Neural cell (in vitro differentiated cells): Measurements from ENCODE around the gene TMCC1. TPM values are rescaled to one million over a fixed set of nuclear protein-coding genes. Genes with fewer than 3 reads are reported as not detected.

Experiments
- H2AFZ ChIP-seq: fragments of 200-600, 300-800 bp; sonication (generic), shearing (Covaris generic); 2 replicates; pipeline ENCODE4 v1.6.0; 2014; ENCODE audit warnings: low read depth, mild to moderate bottlenecking, antibody characterized with exemption, low read length, moderate library complexity
- H3F3A ChIP-seq: fragments of 200-600 bp; shearing (Covaris generic); 2 replicates; pipeline ENCODE4 v1.6.1; 2016; ENCODE audit warnings: mild to moderate bottlenecking, moderate library complexity, mixed read lengths, antibody characterized with exemption, low read length; ENCODE audit not compliant: insufficient read depth, poor library complexity, severe bottlenecking
- H3K27ac ChIP-seq: fragments of 200-600, 300-800 bp; sonication (generic), shearing (Covaris generic); 2 replicates; pipeline ENCODE4 v1.5.1; 2014; ENCODE audit warnings: mild to moderate bottlenecking, low read length, moderate library complexity
- H3K27me3 ChIP-seq: fragments of 300-800, 200-600 bp; sonication (generic), shearing (Covaris generic); 2 replicates; pipeline ENCODE4 v1.6.0; 2014; ENCODE audit warnings: mild to moderate bottlenecking, low read depth, low read length, moderate library complexity; ENCODE audit not compliant: insufficient read depth
- H3K36me3 ChIP-seq: fragments of 300-800, 200-600 bp; sonication (generic), shearing (Covaris generic); 2 replicates; pipeline ENCODE4 v1.5.1; 2014; ENCODE audit warnings: mild to moderate bottlenecking, antibody characterized with exemption, low read length, moderate library complexity; ENCODE audit not compliant: insufficient read depth
- H3K4me2 ChIP-seq: fragments of 300-800, 200-600 bp; sonication (generic), shearing (Covaris generic); 2 replicates; pipeline ENCODE4 v1.6.0; 2014; ENCODE audit warnings: mild to moderate bottlenecking, low read length
- H3K4me3 ChIP-seq: fragments of 300-800, 200-600 bp; sonication (generic), shearing (Covaris generic); 2 replicates; pipeline ENCODE4 v1.5.1; 2014; ENCODE audit warnings: mild to moderate bottlenecking, low read length, moderate library complexity
- H3K79me2 ChIP-seq: fragments of 200-600 bp; shearing (Covaris generic); replicated peaks from 2 replicates; pipeline ENCODE4 v1.6.0; 2014; ENCODE audit warnings: mild to moderate bottlenecking, low read length, moderate library complexity; ENCODE audit not compliant: insufficient read depth
- H3K9ac ChIP-seq: fragments of 300-800, 200-600 bp; sonication (generic), shearing (Covaris generic); 2 replicates; pipeline ENCODE4 v1.6.1; 2016; ENCODE audit warnings: mild to moderate bottlenecking, low read length, mixed read lengths
- H3K9me2 ChIP-seq: fragments of 200-600 bp; shearing (Covaris generic); 2 replicates; pipeline ENCODE4 v1.6.1; 2016; ENCODE audit warnings: mild to moderate bottlenecking, low read length, mixed read lengths; ENCODE audit not compliant: insufficient read depth
- H3K9me3 ChIP-seq: fragments of 200-600, 300-800 bp; sonication (generic), shearing (Covaris generic); 2 replicates; pipeline ENCODE4 v1.6.1; 2016; ENCODE audit warnings: mild to moderate bottlenecking, mixed run types, low read length, moderate library complexity, mixed read lengths
- H4K20me1 ChIP-seq: fragments of 200-600 bp; shearing (Covaris generic); 2 replicates; pipeline ENCODE4 v1.6.1; 2016; ENCODE audit warnings: mild to moderate bottlenecking, mixed run types; ENCODE audit not compliant: insufficient read depth
- CTCF ChIP-seq: fragments of 450-650 bp; IDR thresholded peaks from 2 replicates; pipeline ENCODE4 v1.5.1; 2014; ENCODE audit warnings: antibody characterized with exemption, mild to moderate bottlenecking, moderate library complexity; ENCODE audit not compliant: poor library complexity, severe bottlenecking
- EP300 ChIP-seq: fragments of 450-650 bp; conservative IDR thresholded peaks from 2 replicates; pipeline ENCODE4 v1.6.1; 2014; ENCODE audit warnings: antibody characterized with exemption, mild to moderate bottlenecking, moderate library complexity; ENCODE audit not compliant: poor library complexity, severe bottlenecking
- EZH2 ChIP-seq: fragments of 200-600, 300-800 bp; shearing (Covaris generic), sonication (generic); IDR thresholded peaks from 2 replicates; pipeline ENCODE4 v1.6.1; 2014; ENCODE audit warnings: antibody characterized with exemption, low read length, borderline replicate concordance, mild to moderate bottlenecking; ENCODE audit not compliant: insufficient read depth, poor library complexity, severe bottlenecking
- MXI1 ChIP-seq: fragments of 450-650 bp; conservative IDR thresholded peaks from 2 replicates; pipeline ENCODE4 v1.6.1; 2014; ENCODE audit warnings: antibody characterized with exemption, mild to moderate bottlenecking; ENCODE audit not compliant: poor library complexity, severe bottlenecking
- POLR2AphosphoS5 ChIP-seq: IDR thresholded peaks from 2 replicates; pipeline ENCODE4 v1.6.1; 2012
- RAD21 ChIP-seq: fragments of 450-650 bp; conservative IDR thresholded peaks from 2 replicates; pipeline ENCODE4 v1.6.1; 2014; ENCODE audit warnings: antibody characterized with exemption, mild to moderate bottlenecking, moderate library complexity
- REST ChIP-seq: IDR thresholded peaks from 2 replicates; pipeline ENCODE4 v1.6.1; 2012; ENCODE audit warnings: borderline replicate concordance
- SMC3 ChIP-seq: fragments of 450-650 bp; conservative IDR thresholded peaks from 2 replicates; pipeline ENCODE4 v1.6.1; 2014; ENCODE audit warnings: antibody characterized with exemption, mild to moderate bottlenecking, moderate library complexity; ENCODE audit not compliant: poor library complexity
- TAF1 ChIP-seq: IDR thresholded peaks from 2 replicates; pipeline ENCODE4 v1.6.1; 2012; ENCODE audit warnings: low read depth
- polyA plus RNA-seq: library from polyadenylated mRNA; depleted of rRNA; stranded (reverse); fragments of >200 nt; gene quantifications from 2 replicates; pipeline ENCODE4 v1.2.3, GENCODE V29; 2014

Gene TMCC1
- polyA plus RNA-seq, 1 donor from 2014 or later: 25.0 TPM

GRCh38 chr3:129665024-129665768, 228.3 kb downstream of the TMCC1 start:
- H3K79me2 ChIP-seq: peaks cover 5% of the 10 kb centered on the region
- H3K9ac ChIP-seq: no peak overlapping the region
- no peaks in the 10 kb centered on the region for H3K9me3 ChIP-seq
- H3K4me2 ChIP-seq: no peak overlapping the region
- H4K20me1 ChIP-seq: no peaks in the 10 kb centered on the region
- no peak overlapping the region for H3K4me3 ChIP-seq
- no peaks in the 10 kb centered on the region for H3K9me2 ChIP-seq
- no peaks in the 10 kb centered on the region for H3F3A ChIP-seq
- H3K36me3 ChIP-seq: no peaks in the 10 kb centered on the region
- H2AFZ ChIP-seq: no peak overlapping the region
- H3K27ac ChIP-seq: no peak overlapping the region
- no peak for TF ChIP-seq EZH2
- TF ChIP-seq CTCF: no peak
- no peak for TF ChIP-seq EP300
- no peak for TF ChIP-seq MXI1
- TF ChIP-seq POLR2AphosphoS5: no peak
- TF ChIP-seq TAF1: no peak
- no peak for TF ChIP-seq SMC3
- no peak for TF ChIP-seq RAD21
- no peak for TF ChIP-seq REST
- no peaks in the 10 kb centered on the region for H3K27me3 ChIP-seq

GRCh38 chr3:129663930-129664646, 229.4 kb downstream of the TMCC1 start:
- H3K27me3 ChIP-seq: no peaks in the 10 kb centered on the region
- no peak overlapping the region for H3K9ac ChIP-seq
- H3K36me3 ChIP-seq: no peaks in the 10 kb centered on the region
- H3K9me2 ChIP-seq: no peaks in the 10 kb centered on the region
- H3K79me2 ChIP-seq: peaks cover 5% of the 10 kb centered on the region
- H3K9me3 ChIP-seq: no peaks in the 10 kb centered on the region
- H3K4me2 ChIP-seq: no peak overlapping the region
- no peak overlapping the region for H2AFZ ChIP-seq
- H3K27ac ChIP-seq: no peak overlapping the region
- H4K20me1 ChIP-seq: no peaks in the 10 kb centered on the region
- H3F3A ChIP-seq: no peaks in the 10 kb centered on the region
- TF ChIP-seq TAF1 (no peak), POLR2AphosphoS5 (no peak), SMC3 (no peak), RAD21 (no peak)
- no peak overlapping the region for H3K4me3 ChIP-seq
